Mammary epithelial cell (primary cell): ENCODE data around the gene PTGDR.

ENCODE experiments used
- CTCF ChIP-seq, 2 donors: IDR thresholded peaks in 1 of 2; conservative IDR thresholded peaks in 1 of 2; 2 replicates each; pipeline ENCODE4 v1.5.1; 2011 to 2012; ENCODE audit warnings: inconsistent platforms in 2 of 2, low read length in 2 of 2, mild to moderate bottlenecking in 2 of 2, control low read depth in 1 of 2, low read depth in 1 of 2; ENCODE audit not compliant: insufficient read depth in 1 of 2; ENCODE audit errors: extremely low read depth in 1 of 2
- EZH2 ChIP-seq: IDR thresholded peaks from 2 replicates; pipeline ENCODE4 v1.6.1; 2012; ENCODE audit warnings: low read length, inconsistent platforms, borderline replicate concordance

GRCh38 chr14:52220924-52221811, 46.3 kb upstream of the PTGDR start:
- TF ChIP-seq CTCF (conservative IDR thresholded peaks at IDR 0.05 in 1 of 2, IDR thresholded peaks at IDR 0.05 in 1 of 2; ENCODE audit: extremely low read depth in 1 of 2, insufficient read depth in 1 of 2, low read depth in 1 of 2, low read length in 2 of 2) (no peak), EZH2 (no peak)
